ENCODE measurements around the gene FXYD6. TPM values are rescaled to one million over a fixed set of nuclear protein-coding genes. Genes with fewer than 3 reads are reported as not detected.

Gene FXYD6
- total and polyA plus RNA-seq, 2 donors from 2014 or later, result 57.8 to 62.7 TPM

GRCh38 chr11:117833401-117833891, 43.0 kb downstream of the FXYD6 start:
- intact Hi-C loops (cut with DNase I), result no loop called here
- H3K27ac ChIP-seq (ENCODE audit: low read depth in 2 of 2, low read length in 2 of 2), result peak overlapping the region; percentile 93 to 97
- H3K27me3 ChIP-seq (ENCODE audit: control insufficient read depth, insufficient read depth, low read length), result no peaks in the 10 kb centered on the region
- FAIRE-seq (peak; percentile 87), DNase-seq (peak; percentile 90 to 97 (median 92))
- H3K4me3 ChIP-seq (ENCODE audit: low read length in 3 of 3), result peak overlapping the region in 2 of 3 donors; percentile 52 to 74
- H3K9ac ChIP-seq (ENCODE audit: low read length in 3 of 3), result peak overlapping the region in 1 of 3 donors; percentile 95
- peaks cover 5 to 28% (median 18%) of the 10 kb centered on the region in 3 donors for H3K4me1 ChIP-seq (ENCODE audit: control insufficient read depth in 2 of 3, insufficient read depth in 2 of 3, low read depth in 1 of 3, low read length in 3 of 3)
- no peaks in the 10 kb centered on the region for H3K9me3 ChIP-seq (ENCODE audit: control insufficient read depth in 2 of 3, insufficient read depth in 1 of 3, low read length in 3 of 3)
- TF ChIP-seq CTCF (IDR thresholded peaks at IDR 0.05; ENCODE audit: borderline replicate concordance, extremely low read depth, insufficient read depth), result no peak
- H3K36me3 ChIP-seq (ENCODE audit: control insufficient read depth in 2 of 3, insufficient read depth in 3 of 3, low read length in 3 of 3), result peaks cover 0 to 4% (median under 1%) of the 10 kb centered on the region in 3 donors

GRCh38 chr11:117832511-117832910, 43.9 kb downstream of the FXYD6 start:
- Histone ChIP-seq H3K9me3 (ENCODE audit: control insufficient read depth in 2 of 3, insufficient read depth in 1 of 3, low read length in 3 of 3) (no peaks in the 10 kb centered on the region), H3K36me3 (ENCODE audit: control insufficient read depth in 2 of 3, insufficient read depth in 3 of 3, low read length in 3 of 3) (peaks cover 0 to 4% (median 0%) of the 10 kb centered on the region in 3 donors), H3K4me3 (ENCODE audit: low read length in 3 of 3) (peak overlapping the region in 1 of 3 donors; percentile 74), H3K4me1 (ENCODE audit: control insufficient read depth in 2 of 3, insufficient read depth in 2 of 3, low read depth in 1 of 3, low read length in 3 of 3) (peaks cover 5 to 36% (median 21%) of the 10 kb centered on the region in 3 donors), H3K27me3 (ENCODE audit: control insufficient read depth, insufficient read depth, low read length) (no peaks in the 10 kb centered on the region), H3K27ac (ENCODE audit: low read depth in 2 of 2, low read length in 2 of 2) (peak overlapping the region; percentile 93 to 97), H3K9ac (ENCODE audit: low read length in 3 of 3) (peak overlapping the region in 1 of 3 donors; percentile 91)
- TF ChIP-seq CTCF (IDR thresholded peaks at IDR 0.05; ENCODE audit: borderline replicate concordance, extremely low read depth, insufficient read depth), result no peak
- DNase-seq (peak in 3 of 5 donors; percentile 6 to 49 (median 30)), FAIRE-seq (no peak)
- intact Hi-C loops (cut with DNase I), result no loop called here

GRCh38 chr11:117831661-117832415, 44.6 kb downstream of the FXYD6 start:
- H3K27ac ChIP-seq (ENCODE audit: low read depth in 2 of 2, low read length in 2 of 2), result peak overlapping the region; percentile 93 to 97
- intact Hi-C loops (cut with DNase I), result no loop called here
- no peak for TF ChIP-seq CTCF (IDR thresholded peaks at IDR 0.05; ENCODE audit: borderline replicate concordance, extremely low read depth, insufficient read depth)
- H3K27me3 ChIP-seq (ENCODE audit: control insufficient read depth, insufficient read depth, low read length), result no peaks in the 10 kb centered on the region
- peaks cover 5 to 37% (median 21%) of the 10 kb centered on the region in 3 donors for H3K4me1 ChIP-seq (ENCODE audit: control insufficient read depth in 2 of 3, insufficient read depth in 2 of 3, low read depth in 1 of 3, low read length in 3 of 3)
- H3K36me3 ChIP-seq (ENCODE audit: control insufficient read depth in 2 of 3, insufficient read depth in 3 of 3, low read length in 3 of 3), result peaks cover 0 to 4% (median 0%) of the 10 kb centered on the region in 3 donors
- H3K4me3 ChIP-seq (ENCODE audit: low read length in 3 of 3), result peak overlapping the region in 2 of 3 donors; percentile 36 to 74
- peak overlapping the region in 2 of 3 donors; percentile 66 to 91 for H3K9ac ChIP-seq (ENCODE audit: low read length in 3 of 3)
- no peak for FAIRE-seq
- H3K9me3 ChIP-seq (ENCODE audit: control insufficient read depth in 2 of 3, insufficient read depth in 1 of 3, low read length in 3 of 3), result no peaks in the 10 kb centered on the region
- DNase-seq, result peak in 3 of 5 donors; percentile 8 to 45 (median 42)
